Jurkat, Clone E6-1 (cell line): ENCODE results near the gene IFITM2.
A peak's percentile ranks its signal among the peaks of the same experiment; 100 is the strongest.
"Not testable (repeated sequence)": the region's sequence is repeated elsewhere in the genome, so short reads cannot be mapped to it uniquely, and the experiment has no call there.

Experiments
- DNase-seq: peaks from one replicate; pipeline ENCODE4 v3.0.0-alpha.2; 2011; ENCODE audit warnings: low read depth, low spot score
- H3K4me3 ChIP-seq: 2 replicates; pipeline ENCODE4 v1.5.1; 2011; ENCODE audit warnings: mild to moderate bottlenecking, low read length, control low read depth, moderate library complexity

IFITM2 gene

DNA sequence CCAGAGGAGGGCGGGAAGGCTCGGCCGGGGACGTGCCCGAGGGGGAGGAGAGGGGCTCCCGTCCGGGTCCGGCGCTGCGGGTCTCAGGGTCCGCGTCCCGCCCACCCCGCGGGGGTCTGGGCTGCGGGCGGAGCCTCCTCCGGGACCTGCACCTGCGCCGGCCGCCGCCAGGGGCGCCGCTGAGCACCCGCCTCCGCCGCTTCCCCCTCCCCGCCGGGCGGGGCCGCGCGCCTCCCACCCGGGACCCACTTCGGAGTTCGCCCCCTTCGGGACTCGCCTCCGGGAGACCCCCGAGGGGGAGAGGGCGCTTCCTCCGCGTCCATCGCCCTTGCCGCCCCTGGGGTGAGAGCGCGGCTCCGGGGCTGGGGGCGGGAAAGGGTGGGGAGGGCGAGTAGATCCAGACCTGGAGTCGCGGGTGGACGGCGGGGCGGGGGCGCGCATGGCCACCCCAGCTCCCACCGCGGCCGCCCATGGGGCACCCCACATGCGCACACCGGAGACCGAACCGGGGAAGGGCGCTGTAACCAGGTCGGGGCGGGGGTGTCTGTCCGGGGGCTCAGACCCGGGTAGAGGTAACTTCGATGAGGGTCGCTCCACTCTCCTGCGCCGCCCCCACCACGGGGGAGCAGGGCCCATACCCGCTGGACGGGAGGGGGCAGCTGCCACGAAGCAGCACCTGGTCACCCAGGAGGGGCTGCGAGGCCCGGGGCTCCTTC lies 10.9 kb downstream of the IFITM2 start:
- DNase-seq = not testable (repeated sequence)
- H3K4me3 ChIP-seq = peak overlapping the region; percentile 34

DNA sequence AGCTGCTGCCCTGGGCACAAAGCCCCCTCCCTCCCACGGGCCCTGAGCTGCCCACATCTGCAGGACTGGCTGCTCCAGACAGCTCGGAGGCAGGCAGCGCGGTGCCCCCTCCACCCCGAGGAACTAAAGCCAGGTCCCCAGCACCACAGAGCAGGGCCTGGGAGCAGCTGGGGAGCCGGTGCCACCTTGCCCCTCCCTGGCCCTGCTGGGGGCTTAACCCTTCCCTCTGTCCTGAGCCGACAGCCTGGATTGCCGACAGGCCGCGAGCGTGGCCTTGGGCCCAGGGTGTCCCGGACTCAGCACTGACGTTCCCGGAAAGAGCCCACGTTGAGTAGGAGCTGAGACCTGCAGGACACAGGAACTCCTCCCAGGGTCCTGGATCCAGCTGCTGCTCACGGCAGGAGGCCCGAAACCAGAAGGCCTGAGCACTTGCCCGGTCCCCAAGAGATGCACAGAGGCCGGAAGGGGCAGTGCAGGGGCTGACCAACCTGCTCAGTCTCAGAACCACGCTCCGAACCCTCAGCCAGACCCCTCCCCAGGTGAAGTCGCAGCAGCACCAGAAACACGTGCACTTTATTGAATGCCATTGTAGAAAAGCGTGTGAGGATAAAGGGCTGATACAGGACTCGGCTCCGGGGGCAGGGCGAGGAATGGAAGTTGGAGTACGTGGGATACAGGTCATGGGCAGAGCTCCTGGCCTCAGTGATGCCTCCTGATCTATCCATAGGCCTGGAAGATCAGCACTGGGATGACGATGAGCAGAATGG lies 11.7 kb downstream of the IFITM2 start:
- peak overlapping the region; percentile 34 for H3K4me3 ChIP-seq
- DNase-seq = not testable (repeated sequence)

DNA sequence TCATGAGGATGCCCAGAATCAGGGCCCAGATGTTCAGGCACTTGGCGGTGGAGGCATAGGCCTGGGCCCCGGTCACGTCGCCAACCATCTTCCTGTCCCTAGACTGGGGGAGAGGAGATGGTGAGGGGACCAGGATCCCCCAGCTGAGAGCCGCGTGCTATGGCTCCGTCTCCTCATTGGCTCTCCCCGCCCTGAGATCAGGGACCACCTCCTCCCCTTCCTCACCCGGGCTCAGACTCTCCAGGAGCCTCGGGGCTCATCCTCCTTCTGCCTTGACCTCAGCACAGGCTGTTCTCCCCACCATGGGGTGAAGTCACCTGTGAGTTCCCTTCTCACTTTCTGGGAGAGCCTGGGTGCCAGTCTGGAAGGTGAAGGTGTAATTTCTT lies 12.3 kb downstream of the IFITM2 start:
- not testable (repeated sequence) for H3K4me3 ChIP-seq, DNase-seq

DNA sequence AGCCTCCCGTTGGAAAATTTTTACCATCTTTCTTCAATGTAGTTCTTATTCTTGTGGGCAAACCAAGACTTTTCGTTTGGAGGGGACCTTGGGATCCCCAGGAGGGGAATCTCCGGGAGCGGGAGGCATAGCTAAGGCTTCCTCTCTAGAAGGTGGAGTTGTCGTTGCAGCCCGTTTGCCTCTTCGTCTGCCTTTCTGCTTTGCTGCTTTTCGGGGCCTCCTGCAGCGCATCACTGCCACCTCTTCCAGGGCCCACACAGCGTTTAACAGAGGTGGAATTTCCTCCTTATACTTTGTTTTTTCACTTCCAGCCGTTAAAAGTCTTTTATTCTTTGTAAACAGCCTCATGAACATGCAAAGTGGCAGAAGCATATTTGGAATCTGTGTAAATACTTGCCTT lies 16.5 kb downstream of the IFITM2 start:
- no peak overlapping the region for H3K4me3 ChIP-seq
- no peak for DNase-seq

DNA sequence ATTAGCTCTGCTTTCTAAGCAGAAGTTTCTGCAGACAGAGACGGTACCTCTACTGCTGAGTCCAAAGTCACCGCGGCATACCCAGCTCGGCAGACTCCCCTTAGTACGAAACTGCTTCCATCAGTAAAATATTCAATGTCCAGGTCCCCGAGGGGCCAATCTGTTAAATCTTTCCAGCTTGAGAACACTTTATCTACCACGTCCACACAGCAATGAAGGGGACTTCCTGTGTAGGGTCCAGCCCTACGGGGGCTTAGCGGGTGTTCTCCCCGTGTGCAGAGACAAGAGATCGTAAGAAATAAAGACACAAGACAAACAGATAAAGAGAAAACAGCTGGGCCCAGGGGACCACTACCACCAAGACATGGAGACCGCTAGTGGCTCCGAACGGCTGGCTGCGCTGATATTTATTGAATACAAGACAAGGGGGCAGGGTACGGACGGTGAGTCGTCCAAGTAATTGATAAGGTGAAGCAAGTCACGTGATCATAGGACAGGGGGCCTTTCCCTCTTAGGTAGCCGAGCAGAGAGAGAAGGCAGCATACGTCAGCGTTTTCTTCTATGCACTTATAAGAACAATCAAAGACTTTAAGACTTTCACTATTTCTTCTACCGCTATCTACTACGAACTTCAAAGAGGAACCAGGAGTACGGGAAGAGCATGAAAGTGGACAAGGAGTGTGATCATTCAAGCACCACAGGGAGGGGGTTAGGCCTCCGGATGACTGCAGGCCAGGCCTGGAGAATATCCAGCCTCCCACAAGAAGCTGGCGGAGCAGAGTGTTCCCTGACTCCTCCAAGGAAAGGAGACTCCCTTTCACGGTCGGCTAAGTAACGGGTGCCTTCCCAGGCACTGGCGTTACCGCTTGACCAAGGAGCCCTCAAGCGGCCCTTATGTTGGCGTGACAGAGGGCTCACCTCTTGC lies 17.2 kb downstream of the IFITM2 start:
- not testable (repeated sequence) for DNase-seq, H3K4me3 ChIP-seq

DNA sequence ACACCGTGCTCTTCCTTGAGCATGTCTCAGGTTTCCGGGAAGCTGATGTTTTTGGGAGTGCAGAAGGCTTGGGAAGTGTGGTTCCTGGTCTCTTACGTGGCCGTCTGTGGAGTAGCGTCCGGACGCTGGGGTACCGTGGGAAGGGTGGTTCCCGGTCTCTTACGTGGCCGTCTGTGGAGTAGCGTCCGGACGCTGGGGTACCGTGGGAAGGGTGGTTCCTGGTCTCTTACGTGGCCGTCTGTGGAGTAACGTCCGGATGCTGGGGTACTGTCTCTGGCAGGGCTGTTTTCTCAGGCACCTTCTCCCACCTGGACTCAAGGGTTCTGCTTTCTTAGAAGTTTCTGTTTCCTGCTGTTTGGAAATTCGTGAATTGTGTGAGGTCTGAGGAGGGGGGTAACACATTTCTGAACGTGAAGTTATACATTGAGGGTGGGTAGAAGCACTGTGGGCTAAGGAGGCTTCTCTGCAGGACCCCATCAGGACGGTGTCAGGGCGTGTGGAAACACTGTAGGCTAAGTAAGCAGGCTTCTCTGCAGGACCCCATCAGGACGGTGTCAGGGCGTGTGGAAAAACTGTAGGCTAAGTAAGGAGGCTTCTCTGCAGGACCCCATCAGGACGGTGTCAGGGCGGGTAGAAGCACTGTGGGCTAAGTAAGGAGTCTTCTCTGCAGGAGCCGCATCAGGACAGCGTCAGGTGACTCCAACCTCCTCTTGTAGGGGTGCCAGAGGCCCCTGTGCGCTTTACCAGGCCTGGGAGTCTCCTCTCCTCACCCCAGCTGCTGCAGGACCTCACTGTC lies 18.4 kb downstream of the IFITM2 start:
- no peak overlapping the region for H3K4me3 ChIP-seq
- no peak for DNase-seq

DNA sequence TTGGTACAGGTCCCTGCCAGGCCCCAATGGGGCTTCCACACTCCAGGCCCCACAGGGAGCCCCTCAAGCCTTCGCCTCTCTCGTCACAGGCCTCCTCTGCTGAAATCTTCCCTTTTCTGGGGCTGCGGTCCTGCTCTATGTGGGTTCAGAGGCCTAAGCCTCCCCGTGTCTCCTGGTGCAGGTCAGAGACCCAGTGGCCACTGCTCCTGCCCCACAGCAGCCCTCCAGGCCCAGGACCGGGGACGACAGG lies 18.9 kb downstream of the IFITM2 start:
- H3K4me3 ChIP-seq = no peak overlapping the region

DNA sequence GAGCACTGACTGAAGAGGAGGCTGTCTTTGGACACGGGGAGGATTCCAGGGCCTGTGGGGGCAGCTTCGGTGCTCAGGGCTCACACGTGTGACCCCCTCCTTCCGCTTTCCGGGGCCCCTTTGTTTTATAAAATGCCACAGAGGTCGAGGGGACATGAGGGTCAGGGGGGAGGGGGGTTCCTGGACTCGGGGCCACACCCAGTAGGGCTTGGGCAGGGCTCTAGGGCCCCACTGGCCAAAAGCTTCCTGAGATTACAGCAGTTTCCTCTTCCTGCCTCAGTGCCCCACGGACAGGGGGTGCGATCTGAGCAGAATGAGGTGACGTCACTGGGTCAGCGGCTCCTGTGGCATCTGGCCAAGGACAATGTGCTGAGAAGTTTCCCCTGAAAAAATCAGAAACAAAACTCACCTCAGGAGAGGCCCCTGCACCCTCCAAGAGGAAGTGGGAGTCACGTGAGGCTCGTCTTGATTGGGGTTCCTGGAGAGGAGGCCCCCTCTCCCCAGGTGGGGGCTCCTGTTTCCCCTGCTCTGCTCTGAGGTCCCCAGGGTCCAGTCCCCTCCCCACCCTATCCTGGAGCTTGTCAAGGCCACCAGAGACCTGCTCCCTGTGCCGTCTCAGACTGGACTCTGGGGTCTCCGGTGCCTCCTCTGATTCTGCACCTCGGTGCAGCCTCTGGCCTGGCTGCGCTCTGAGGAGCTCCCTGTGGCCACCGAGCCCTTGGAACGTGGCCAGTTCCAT lies 19.4 kb downstream of the IFITM2 start:
- peak overlapping the region; percentile 9 for H3K4me3 ChIP-seq
- DNase-seq = no peak

More for the DNA sequence above, 18.9 kb downstream of the IFITM2 start:
- DNase-seq = no peak

DNA sequence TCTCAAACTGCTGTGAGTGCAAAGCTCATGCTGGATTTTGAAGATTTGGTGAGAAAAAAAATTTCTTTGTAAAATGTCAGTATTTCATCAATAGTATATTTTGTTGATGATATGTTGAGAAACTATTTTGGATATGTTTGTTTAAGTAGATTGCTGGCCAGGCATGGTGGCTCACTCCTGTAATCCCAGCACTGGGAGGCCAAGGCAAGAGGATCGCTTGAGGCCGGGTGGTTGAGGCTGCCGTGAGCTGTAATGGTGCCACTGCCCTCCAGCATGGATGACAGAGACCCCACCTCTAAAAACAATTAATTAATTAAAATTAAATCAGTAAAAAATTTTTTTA lies 19.9 kb downstream of the IFITM2 start:
- no peak overlapping the region; the same call in 1 of the 2 replicates for H3K4me3 ChIP-seq

DNA sequence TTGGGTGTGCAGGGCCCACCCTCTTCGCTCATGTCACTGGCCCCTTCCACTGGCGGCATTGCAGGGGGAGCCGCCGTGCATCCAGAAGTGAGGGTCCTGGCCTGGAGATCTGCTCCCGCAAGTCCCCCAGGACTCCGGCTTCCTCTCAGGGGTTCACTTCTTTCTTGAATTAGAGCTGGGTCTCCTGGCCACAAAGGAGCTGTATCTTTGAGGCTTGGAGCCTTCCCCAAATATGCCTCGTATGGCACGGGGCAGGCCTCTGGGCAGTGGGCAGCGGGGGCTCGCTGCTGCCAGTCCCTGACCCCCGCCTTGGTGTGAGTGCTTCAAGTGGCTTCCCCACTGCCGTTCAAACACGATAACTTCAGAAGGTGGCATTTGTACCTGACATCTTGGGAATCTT lies 20.4 kb downstream of the IFITM2 start:
- no peak overlapping the region for H3K4me3 ChIP-seq
- no peak for DNase-seq

More for the DNA sequence above, 19.9 kb downstream of the IFITM2 start:
- DNase-seq = no peak

DNA sequence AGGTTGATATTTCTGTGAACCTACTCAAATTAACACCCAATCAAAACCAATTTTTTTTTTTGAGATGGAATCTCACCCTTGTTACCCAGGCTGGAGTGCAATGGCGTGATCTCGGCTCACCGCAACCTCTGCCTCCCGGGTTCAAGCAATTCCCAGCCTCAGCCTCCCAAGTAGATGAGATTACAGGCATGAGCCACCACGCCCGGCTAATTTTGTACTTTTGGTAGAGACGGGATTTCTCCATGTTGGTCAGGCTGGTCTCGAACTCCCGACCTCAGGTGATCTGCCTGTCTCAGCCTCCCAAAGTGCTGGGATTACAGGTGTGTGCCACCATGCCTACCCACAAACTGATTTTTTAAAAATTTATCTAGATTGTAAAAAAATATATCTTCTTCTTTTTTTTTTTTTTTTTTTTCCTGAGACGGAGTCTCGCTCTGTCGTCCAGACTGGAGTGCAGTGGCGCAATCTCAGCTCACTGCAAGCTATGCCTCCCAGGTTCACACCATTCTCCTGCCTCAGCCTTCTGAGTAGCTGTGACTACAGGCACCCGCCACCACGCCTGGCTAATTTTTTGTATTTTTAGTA lies 21.0 kb downstream of the IFITM2 start:
- H3K4me3 ChIP-seq, DNase-seq: not testable (repeated sequence)

DNA sequence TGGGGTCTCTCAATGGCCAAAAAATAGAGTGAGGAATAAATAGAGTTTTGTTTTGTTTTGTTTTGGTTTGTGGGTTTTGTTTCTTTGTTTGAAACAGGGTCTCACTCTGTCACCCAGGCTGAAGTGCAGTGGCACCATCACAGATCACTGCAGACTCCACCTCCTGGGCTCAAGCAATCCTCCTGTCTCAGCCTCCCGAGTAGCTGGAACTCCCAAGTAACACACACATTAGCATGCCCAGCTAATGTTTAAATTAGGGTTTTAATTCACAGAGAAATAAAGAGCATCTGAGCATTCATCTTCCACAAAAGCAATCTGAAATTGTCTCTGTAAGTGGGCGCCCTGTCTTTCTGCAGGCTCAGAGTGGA lies 22.3 kb downstream of the IFITM2 start:
- no peak for DNase-seq
- H3K4me3 ChIP-seq = no peak overlapping the region

DNA sequence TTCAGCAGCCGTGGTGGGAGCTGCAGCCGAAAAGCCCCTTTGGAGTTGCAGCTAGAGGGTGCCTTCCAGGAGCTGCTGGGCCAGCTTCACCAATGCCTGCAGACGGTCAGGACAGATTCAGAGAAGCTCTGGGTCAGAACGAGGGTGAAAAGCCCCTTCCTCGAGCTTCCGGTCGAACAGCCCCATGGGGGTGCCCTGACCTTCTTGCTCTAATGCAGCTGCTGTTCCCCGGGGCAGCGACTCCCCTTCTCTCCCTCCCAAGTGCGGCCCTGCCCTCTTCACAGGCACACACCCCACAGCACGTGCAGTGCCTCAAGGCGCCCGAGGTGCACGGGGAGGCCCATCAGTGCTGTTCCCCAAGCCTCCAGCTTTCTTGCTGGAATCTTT lies 22.7 kb downstream of the IFITM2 start:
- no peak overlapping the region for H3K4me3 ChIP-seq
- no peak for DNase-seq

DNA sequence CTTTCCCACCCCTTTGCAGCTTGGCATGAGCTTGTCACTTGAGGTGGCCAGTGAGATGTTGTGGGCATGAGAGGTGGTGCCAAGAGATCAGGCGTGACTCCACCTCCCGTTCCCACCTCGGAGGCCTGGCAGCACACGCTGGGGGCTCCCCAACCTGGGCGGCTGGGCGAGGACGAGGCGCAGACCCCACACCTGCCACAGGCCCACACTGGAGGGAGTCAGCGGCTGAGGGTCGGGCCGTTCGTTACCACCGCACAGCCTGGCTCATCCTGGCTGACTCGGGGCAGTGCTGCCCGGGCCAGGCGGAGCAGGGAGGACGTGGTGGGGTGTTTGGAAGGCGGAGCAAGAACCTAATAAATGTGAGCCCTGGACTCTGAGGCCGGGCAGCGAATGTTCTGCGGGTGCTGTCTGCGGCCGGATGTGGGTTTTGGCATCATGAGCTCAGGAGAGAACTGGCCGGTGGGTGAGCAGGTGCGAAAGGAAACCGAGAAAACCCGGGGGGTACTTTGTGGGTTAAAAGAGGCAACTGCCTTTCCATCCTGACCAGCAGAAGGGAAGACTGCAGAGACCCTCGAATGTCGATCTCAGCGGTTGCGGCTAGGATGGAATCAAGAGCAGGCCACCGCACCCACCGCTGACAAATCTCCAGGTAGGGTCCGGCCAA lies 23.2 kb downstream of the IFITM2 start:
- no peak for DNase-seq
- H3K4me3 ChIP-seq = 0 out of 2 replicates have a peak overlapping the region, but pooled peaks have one; percentile 3

DNA sequence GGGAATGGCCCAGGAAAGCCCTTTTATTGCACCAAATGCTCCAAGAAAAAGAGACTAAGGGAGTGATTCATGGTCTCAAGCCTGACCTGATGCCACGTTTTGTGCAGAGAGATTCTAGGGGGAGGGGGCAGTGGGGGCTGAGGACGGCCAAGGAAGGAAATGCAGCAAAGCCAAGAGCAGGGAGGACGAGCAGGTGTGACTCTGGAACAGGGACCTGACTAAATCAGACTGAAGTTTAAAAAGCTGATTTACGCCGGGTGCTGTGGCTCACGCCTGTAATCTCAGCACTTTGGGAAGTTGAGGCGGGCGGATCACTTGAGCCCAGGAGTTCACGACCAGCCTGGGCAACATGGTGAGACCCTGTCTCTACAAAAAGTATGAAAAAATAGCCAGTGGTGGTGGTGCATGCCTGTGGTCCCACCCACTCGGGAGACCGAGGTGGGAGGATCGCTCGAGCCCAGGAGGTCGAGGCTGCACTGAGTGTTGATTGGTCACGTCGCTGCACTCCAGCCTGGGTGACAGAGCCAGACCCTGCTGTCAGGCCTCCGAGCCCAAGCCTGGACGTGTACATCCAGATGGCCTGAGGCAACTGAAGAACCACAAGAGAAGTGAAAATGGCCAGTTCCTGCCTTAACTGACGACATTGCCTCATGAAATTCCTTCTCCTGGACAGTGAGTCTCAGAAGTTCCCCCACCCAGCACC lies 23.9 kb downstream of the IFITM2 start:
- no peak for DNase-seq
- H3K4me3 ChIP-seq = peak overlapping the region; percentile 3; the same call in 1 of the 2 replicates

DNA sequence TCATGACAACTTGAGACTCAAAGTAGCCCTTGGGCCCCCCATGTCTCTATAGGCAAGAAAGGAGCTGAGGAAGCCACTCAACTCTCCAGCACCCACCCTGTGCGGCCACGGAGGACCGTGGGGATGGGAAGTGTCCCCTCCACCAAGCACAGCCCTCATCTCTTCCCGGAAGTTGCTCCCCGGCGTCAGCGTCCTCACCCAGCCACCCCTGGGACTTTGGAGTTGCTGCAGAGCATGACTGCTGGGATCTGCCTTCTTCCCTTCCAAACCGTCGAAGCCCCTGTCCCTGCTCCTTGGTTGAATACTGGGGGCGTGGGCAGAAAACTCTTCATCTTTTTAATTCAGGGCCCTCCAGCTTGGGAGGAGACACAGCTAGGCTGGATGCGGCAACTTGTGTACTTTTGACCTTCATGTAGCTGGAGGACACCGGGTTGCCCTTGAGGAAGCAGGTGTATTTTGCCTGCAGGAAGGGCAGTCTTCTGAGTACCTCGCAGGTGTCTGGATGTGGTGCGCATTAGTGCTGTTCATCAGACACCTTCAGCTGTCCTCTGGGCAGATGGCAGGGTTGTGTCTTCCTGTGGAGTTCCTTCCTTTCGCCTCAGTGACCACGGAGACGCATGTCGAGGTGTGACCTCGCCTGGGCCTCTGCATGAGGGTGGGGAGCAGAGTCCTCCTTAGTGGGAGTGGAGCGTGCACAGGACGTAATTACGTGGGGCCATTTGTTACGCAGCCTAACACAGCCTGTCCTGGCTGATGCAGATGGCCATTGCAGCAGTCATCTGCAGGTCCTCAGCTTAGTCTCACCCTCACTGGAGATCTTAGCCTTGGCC lies 25.2 kb downstream of the IFITM2 start:
- no peak for DNase-seq
- no peak overlapping the region for H3K4me3 ChIP-seq
